Measurements from ENCODE around the gene SLC2A5.

- TF ChIP-seq POLR2AphosphoS5 (IDR thresholded peaks at IDR 0.05; ENCODE audit: low read depth, low read length) (no peak), REST (IDR thresholded peaks at IDR 0.05; ENCODE audit: insufficient read depth in 1 of 2, low read depth in 2 of 2, low read length in 2 of 2) (no peak), TAF1 (IDR thresholded peaks at IDR 0.05; ENCODE audit: borderline replicate concordance, insufficient read depth, low read length) (no peak)
These were observed 59.7 kb downstream of the SLC2A5 start for GRCh38 chr1:9009438-9010370.

Data from PFSK-1 (cell line).